Measurements from ENCODE around the gene PRRC2B.

- TF ChIP-seq, protein P1, sequence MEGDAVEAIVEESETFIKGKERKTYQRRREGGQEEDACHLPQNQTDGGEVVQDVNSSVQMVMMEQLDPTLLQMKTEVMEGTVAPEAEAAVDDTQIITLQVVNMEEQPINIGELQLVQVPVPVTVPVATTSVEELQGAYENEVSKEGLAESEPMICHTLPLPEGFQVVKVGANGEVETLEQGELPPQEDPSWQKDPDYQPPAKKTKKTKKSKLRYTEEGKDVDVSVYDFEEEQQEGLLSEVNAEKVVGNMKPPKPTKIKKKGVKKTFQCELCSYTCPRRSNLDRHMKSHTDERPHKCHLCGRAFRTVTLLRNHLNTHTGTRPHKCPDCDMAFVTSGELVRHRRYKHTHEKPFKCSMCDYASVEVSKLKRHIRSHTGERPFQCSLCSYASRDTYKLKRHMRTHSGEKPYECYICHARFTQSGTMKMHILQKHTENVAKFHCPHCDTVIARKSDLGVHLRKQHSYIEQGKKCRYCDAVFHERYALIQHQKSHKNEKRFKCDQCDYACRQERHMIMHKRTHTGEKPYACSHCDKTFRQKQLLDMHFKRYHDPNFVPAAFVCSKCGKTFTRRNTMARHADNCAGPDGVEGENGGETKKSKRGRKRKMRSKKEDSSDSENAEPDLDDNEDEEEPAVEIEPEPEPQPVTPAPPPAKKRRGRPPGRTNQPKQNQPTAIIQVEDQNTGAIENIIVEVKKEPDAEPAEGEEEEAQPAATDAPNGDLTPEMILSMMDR (IDR thresholded peaks at IDR 0.05; ENCODE audit: low read depth, low read length): no peak
- TF ChIP-seq EZH2phosphoT487 (IDR thresholded peaks at IDR 0.05; ENCODE audit: low read depth): no peak
Measured at GRCh38 chr9:131442351-131442750, 48.5 kb downstream of the PRRC2B start.
